Endothelial cell of umbilical vein (primary cell): Measurements from ENCODE around the gene BMPR2. TPM values are rescaled to one million over a fixed set of nuclear protein-coding genes. Genes with fewer than 3 reads are reported as not detected.

Source experiments
- BruUV-seq: library from RNA; stranded (reverse); fragments of 400-500 nt; replicated peaks from 2 replicates; lab custom pipeline; 2021; lab: Mats Ljungman, UMichigan
- CTCF ChIA-PET: fragments of 300-600, 350-600 bp; sonication (Branson Sonifier 250); formaldehyde crosslinking; loops from one replicate; lab custom pipeline; 2021; ENCODE audit warnings: antibody characterized with exemption, inconsistent platforms; lab: Charles Lee
- POLR2A ChIA-PET: fragments of 300-600, 350-600 bp; sonication (Branson Sonifier 250); formaldehyde crosslinking; loops from one replicate; lab custom pipeline; 2021; ENCODE audit warnings: antibody characterized with exemption, inconsistent platforms; lab: Charles Lee
- DNase-seq: peaks from one replicate; pipeline ENCODE4 v3.0.0-alpha.2; 2011; ENCODE audit warnings: low read depth, low spot score
- FAIRE-seq: peaks from 2 replicates; lab custom pipeline; 2011; peaks lifted over from hg19 to GRCh38; lab: Jason Lieb, UNC
- H2AFZ ChIP-seq: 2 replicates; pipeline ENCODE4 v1.6.0; 2012; ENCODE audit warnings: low read depth, low read length, control low read depth, inconsistent platforms
- H3K27ac ChIP-seq: 2 replicates; pipeline ENCODE4 v1.5.1; 2011; ENCODE audit warnings: low read depth, mild to moderate bottlenecking, control low read depth, low read length, moderate library complexity; ENCODE audit not compliant: insufficient read depth
- H3K27me3 ChIP-seq, 2 experiments: 2 replicates each; pipeline versions ENCODE4 v1.6.0 to v1.6.1; 2011; ENCODE audit warnings: low read length in 2 of 2, mixed read lengths in 1 of 2; ENCODE audit not compliant: control insufficient read depth in 2 of 2, insufficient read depth in 2 of 2
- H3K36me3 ChIP-seq, 2 experiments: 2 replicates in 1 of 2; 3 replicates in 1 of 2; pipeline ENCODE4 v1.5.1; 2011; ENCODE audit warnings: low read length in 2 of 2, mild to moderate bottlenecking in 1 of 2, moderate library complexity in 1 of 2; ENCODE audit not compliant: control insufficient read depth in 2 of 2, insufficient read depth in 2 of 2; ENCODE audit errors: extremely low read depth in 1 of 2
- H3K4me1 ChIP-seq: 3 replicates; pipeline ENCODE4 v1.5.1; 2011; ENCODE audit warnings: mild to moderate bottlenecking, low read length; ENCODE audit not compliant: control insufficient read depth, insufficient read depth; ENCODE audit errors: extremely low read depth
- H3K4me2 ChIP-seq: 2 replicates; pipeline ENCODE4 v1.6.1; 2011; ENCODE audit warnings: low read length, control low read depth, mixed read lengths; ENCODE audit not compliant: insufficient read depth
- H3K4me3 ChIP-seq, 3 experiments: fragments of 200-600 bp in 1 of 3; sonication (generic), shearing (Covaris generic) in 1 of 3; replicated peaks in 1 of 3; 2 replicates each; pipeline ENCODE4 v1.5.1; 2011 to 2016; ENCODE audit warnings: control low read depth in 3 of 3, low read length in 3 of 3, mild to moderate bottlenecking in 2 of 3, inconsistent platforms in 1 of 3, low read depth in 1 of 3, moderate library complexity in 1 of 3; ENCODE audit not compliant: insufficient read depth in 1 of 3
- H3K79me2 ChIP-seq: 2 replicates; pipeline ENCODE4 v1.6.0; 2012; ENCODE audit warnings: low read length, inconsistent platforms; ENCODE audit not compliant: control insufficient read depth, insufficient read depth
- H3K9ac ChIP-seq: replicated peaks from 2 replicates; pipeline ENCODE3; 2011; ENCODE audit warnings: low read length, control low read depth; ENCODE audit not compliant: insufficient read depth; ENCODE audit errors: extremely low read depth
- H3K9me1 ChIP-seq: replicated peaks from 3 replicates; pipeline ENCODE4 v1.6.0; 2011; ENCODE audit warnings: mild to moderate bottlenecking, low read length; ENCODE audit not compliant: control insufficient read depth, insufficient read depth; ENCODE audit errors: extremely low read depth
- H3K9me3 ChIP-seq: replicated peaks from 2 replicates; pipeline ENCODE4 v1.5.1; 2012; ENCODE audit warnings: low read length, inconsistent platforms; ENCODE audit not compliant: control insufficient read depth, insufficient read depth
- H4K20me1 ChIP-seq: replicated peaks from 2 replicates; pipeline ENCODE3; 2011; ENCODE audit warnings: mild to moderate bottlenecking, low read length; ENCODE audit not compliant: control insufficient read depth, insufficient read depth; ENCODE audit errors: extremely low read depth
- CTCF ChIP-seq, 2 donors: IDR thresholded peaks; 1 replicate in 1 of 2; 2 replicates in 1 of 2; pipeline ENCODE4 v1.5.1; 2011; ENCODE audit warnings: low read length in 2 of 2, mild to moderate bottlenecking in 2 of 2, moderate library complexity in 2 of 2, control low read depth in 1 of 2, inconsistent platforms in 1 of 2, low read depth in 1 of 2; ENCODE audit not compliant: insufficient read depth in 1 of 2; ENCODE audit errors: extremely low read depth in 1 of 2
- EZH2 ChIP-seq: IDR thresholded peaks from 2 replicates; pipeline ENCODE4 v1.6.1; 2012; ENCODE audit warnings: borderline replicate concordance, low read depth, mild to moderate bottlenecking, moderate library complexity, low read length, inconsistent platforms; ENCODE audit not compliant: severe bottlenecking
- FOS ChIP-seq: IDR thresholded peaks from 2 replicates; pipeline ENCODE4 v1.6.1; 2011; ENCODE audit warnings: mild to moderate bottlenecking, low read length, moderate library complexity, borderline replicate concordance; ENCODE audit not compliant: insufficient read depth
- GATA2 ChIP-seq: IDR thresholded peaks from 2 replicates; pipeline ENCODE4 v1.7.0; 2011; ENCODE audit warnings: low read depth, mild to moderate bottlenecking, moderate library complexity, mixed read lengths, low read length; ENCODE audit not compliant: insufficient read length, insufficient read depth
- JUN ChIP-seq: IDR thresholded peaks from 2 replicates; pipeline ENCODE4 v1.6.1; 2011; ENCODE audit warnings: borderline replicate concordance, low read depth; ENCODE audit not compliant: insufficient read length, insufficient read depth
- MAX ChIP-seq: IDR thresholded peaks from 2 replicates; pipeline ENCODE4 v1.6.1; 2011; ENCODE audit not compliant: insufficient read depth, insufficient read length
- MYC ChIP-seq: IDR thresholded peaks from one replicate; pipeline ENCODE4 v1.6.1; 2011; ENCODE audit warnings: mild to moderate bottlenecking, low read depth, low read length
- POLR2A ChIP-seq: IDR thresholded peaks from 2 replicates; pipeline ENCODE4 v1.6.1; 2012; ENCODE audit warnings: low read depth, mild to moderate bottlenecking, control low read depth, low read length
- POLR2AphosphoS5 ChIP-seq: IDR thresholded peaks from 2 replicates; pipeline ENCODE4 v1.6.1; 2012; ENCODE audit warnings: low read depth, mild to moderate bottlenecking, control low read depth, low read length, moderate library complexity; ENCODE audit not compliant: insufficient read depth
- dilution Hi-C: fragments of 300-500 bp; cut with MboI; formaldehyde crosslinking; loops from one replicate; pipeline ENCODE4 v1.15.0; 2019; ENCODE audit warnings: low sequenced_read_pairs; ENCODE audit not compliant: extremely low pct_ligation_motif_present
- intact Hi-C: fragments of 100-400 bp; cut with micrococcal nuclease; formaldehyde crosslinking; loops from one replicate; pipeline ENCODE4 v1.10.0; 2022
- polyA plus RNA-seq, 4 experiments: library from polyadenylated mRNA; depleted of rRNA in 3 of 4; stranded (reverse) in 3 of 4; unstranded in 1 of 4; fragments of >200 nt; gene quantifications; 2 replicates each; pipeline versions ENCODE4 v1.2.1 to v1.2.3, GENCODE V29; 2011 to 2012; ENCODE audit warnings: missing spikeins in 1 of 4
- total RNA-seq: library from RNA; stranded (reverse); gene quantifications from 2 replicates; pipeline ENCODE4 v1.2.3, GENCODE V29; 2021

Gene BMPR2
- total and polyA plus RNA-seq, 2 donors (not counting 3 experiments of a cell fraction or from before 2014, with no cell fraction given): 35.8 to 113 TPM

GRCh38 chr2:202442882-202443281 lies 66.8 kb downstream of the BMPR2 start:
- no peaks in the 10 kb centered on the region for H3K36me3 ChIP-seq
- no peaks in the 10 kb centered on the region for H3K27me3 ChIP-seq
- dilution Hi-C loops: no loop called here
- ChIA-PET POLR2A (no interaction called here), CTCF (interaction anchor here (0.6 kb wide), 2 partner anchors 21 to 178 kb away, joined by 3 to 5 read pairs; no protein-coding TSS in a partner anchor)
- intact Hi-C loops: no loop called here
- peaks cover 75% of the 10 kb centered on the region for H3K79me2 ChIP-seq
- DNase-seq: no peak
- no TSS peak for BruUV-seq
- no peak overlapping the region for H3K4me3 ChIP-seq
- H2AFZ ChIP-seq: no peak overlapping the region
- H3K4me2 ChIP-seq: no peak overlapping the region
- no peaks in the 10 kb centered on the region for H3K9me1 ChIP-seq
- TF ChIP-seq POLR2A (no peak), MAX (no peak), MYC (no peak), GATA2 (no peak), JUN (no peak), POLR2AphosphoS5 (no peak)
- FAIRE-seq: no peak
- H3K4me1 ChIP-seq: no peaks in the 10 kb centered on the region
- no peak overlapping the region for H3K9ac ChIP-seq
- H4K20me1 ChIP-seq: no peaks in the 10 kb centered on the region
- no peak overlapping the region for H3K27ac ChIP-seq
- no peaks in the 10 kb centered on the region for H3K9me3 ChIP-seq

- no peaks in the 10 kb centered on the region for H3K36me3 ChIP-seq
- no TSS peak for BruUV-seq
- peaks cover 75% of the 10 kb centered on the region for H3K79me2 ChIP-seq
- no peaks in the 10 kb centered on the region for H4K20me1 ChIP-seq
- intact Hi-C loops (no loop called here), dilution Hi-C loops (no loop called here)
- no peak overlapping the region for H3K9ac ChIP-seq
- ChIA-PET POLR2A (no interaction called here), CTCF (no interaction called here)
- no peaks in the 10 kb centered on the region for H3K27me3 ChIP-seq
- no peaks in the 10 kb centered on the region for H3K9me1 ChIP-seq
- no peak overlapping the region for H2AFZ ChIP-seq
- H3K27ac ChIP-seq: no peak overlapping the region
- DNase-seq: no peak
- no peaks in the 10 kb centered on the region for H3K9me3 ChIP-seq
- TF ChIP-seq GATA2 (no peak), FOS (no peak), EZH2 (no peak), MAX (no peak), POLR2A (no peak), JUN (no peak), CTCF (IDR thresholded peaks at IDR 0.05; ENCODE audit: extremely low read depth in 1 of 2, insufficient read depth in 1 of 2, low read depth in 1 of 2, low read length in 2 of 2) (no peak), MYC (no peak), POLR2AphosphoS5 (no peak)
- H3K4me1 ChIP-seq: no peaks in the 10 kb centered on the region
- no peak overlapping the region for H3K4me3 ChIP-seq
- no peak overlapping the region for H3K4me2 ChIP-seq
- no peak for FAIRE-seq
Measured at GRCh38 chr2:202444000-202444399, 67.9 kb downstream of the BMPR2 start.
